Endothelial cell of umbilical vein (primary cell): ENCODE measurements around the gene IRS1. TPM values are rescaled to one million over a fixed set of nuclear protein-coding genes. Genes with fewer than 3 reads are reported as not detected.
A peak's percentile ranks its signal among the peaks of the same experiment; 100 is the strongest.
"Not testable (repeated sequence)": the region's sequence is repeated elsewhere in the genome, so short reads cannot be mapped to it uniquely, and the experiment has no call there.

Experiments
- BruUV-seq: library from RNA; stranded (reverse); fragments of 400-500 nt; replicated peaks from 2 replicates; lab custom pipeline; 2021; lab: Mats Ljungman, UMichigan
- CTCF ChIA-PET: fragments of 300-600, 350-600 bp; sonication (Branson Sonifier 250); formaldehyde crosslinking; loops from one replicate; lab custom pipeline; 2021; ENCODE audit warnings: antibody characterized with exemption, inconsistent platforms; lab: Charles Lee
- POLR2A ChIA-PET: fragments of 300-600, 350-600 bp; sonication (Branson Sonifier 250); formaldehyde crosslinking; loops from one replicate; lab custom pipeline; 2021; ENCODE audit warnings: antibody characterized with exemption, inconsistent platforms; lab: Charles Lee
- DNase-seq: peaks from one replicate; pipeline ENCODE4 v3.0.0-alpha.2; 2011; ENCODE audit warnings: low read depth, low spot score
- FAIRE-seq: peaks from 2 replicates; lab custom pipeline; 2011; peaks lifted over from hg19 to GRCh38; lab: Jason Lieb, UNC
- H2AFZ ChIP-seq: 2 replicates; pipeline ENCODE4 v1.6.0; 2012; ENCODE audit warnings: low read depth, low read length, control low read depth, inconsistent platforms
- H3K27ac ChIP-seq: 2 replicates; pipeline ENCODE4 v1.5.1; 2011; ENCODE audit warnings: low read depth, mild to moderate bottlenecking, control low read depth, low read length, moderate library complexity; ENCODE audit not compliant: insufficient read depth
- H3K27me3 ChIP-seq, 2 experiments: 2 replicates each; pipeline versions ENCODE4 v1.6.0 to v1.6.1; 2011; ENCODE audit warnings: low read length in 2 of 2, mixed read lengths in 1 of 2; ENCODE audit not compliant: control insufficient read depth in 2 of 2, insufficient read depth in 2 of 2
- H3K36me3 ChIP-seq, 2 experiments: 2 replicates in 1 of 2; 3 replicates in 1 of 2; pipeline ENCODE4 v1.5.1; 2011; ENCODE audit warnings: low read length in 2 of 2, mild to moderate bottlenecking in 1 of 2, moderate library complexity in 1 of 2; ENCODE audit not compliant: control insufficient read depth in 2 of 2, insufficient read depth in 2 of 2; ENCODE audit errors: extremely low read depth in 1 of 2
- H3K4me1 ChIP-seq: 3 replicates; pipeline ENCODE4 v1.5.1; 2011; ENCODE audit warnings: mild to moderate bottlenecking, low read length; ENCODE audit not compliant: control insufficient read depth, insufficient read depth; ENCODE audit errors: extremely low read depth
- H3K4me2 ChIP-seq: 2 replicates; pipeline ENCODE4 v1.6.1; 2011; ENCODE audit warnings: low read length, control low read depth, mixed read lengths; ENCODE audit not compliant: insufficient read depth
- H3K4me3 ChIP-seq, 3 experiments: fragments of 200-600 bp in 1 of 3; sonication (generic), shearing (Covaris generic) in 1 of 3; replicated peaks in 1 of 3; 2 replicates each; pipeline ENCODE4 v1.5.1; 2011 to 2016; ENCODE audit warnings: control low read depth in 3 of 3, low read length in 3 of 3, mild to moderate bottlenecking in 2 of 3, inconsistent platforms in 1 of 3, low read depth in 1 of 3, moderate library complexity in 1 of 3; ENCODE audit not compliant: insufficient read depth in 1 of 3
- H3K79me2 ChIP-seq: 2 replicates; pipeline ENCODE4 v1.6.0; 2012; ENCODE audit warnings: low read length, inconsistent platforms; ENCODE audit not compliant: control insufficient read depth, insufficient read depth
- H3K9ac ChIP-seq: replicated peaks from 2 replicates; pipeline ENCODE3; 2011; ENCODE audit warnings: low read length, control low read depth; ENCODE audit not compliant: insufficient read depth; ENCODE audit errors: extremely low read depth
- H3K9me1 ChIP-seq: replicated peaks from 3 replicates; pipeline ENCODE4 v1.6.0; 2011; ENCODE audit warnings: mild to moderate bottlenecking, low read length; ENCODE audit not compliant: control insufficient read depth, insufficient read depth; ENCODE audit errors: extremely low read depth
- H3K9me3 ChIP-seq: replicated peaks from 2 replicates; pipeline ENCODE4 v1.5.1; 2012; ENCODE audit warnings: low read length, inconsistent platforms; ENCODE audit not compliant: control insufficient read depth, insufficient read depth
- H4K20me1 ChIP-seq: replicated peaks from 2 replicates; pipeline ENCODE3; 2011; ENCODE audit warnings: mild to moderate bottlenecking, low read length; ENCODE audit not compliant: control insufficient read depth, insufficient read depth; ENCODE audit errors: extremely low read depth
- CTCF ChIP-seq, 2 donors: IDR thresholded peaks; 1 replicate in 1 of 2; 2 replicates in 1 of 2; pipeline ENCODE4 v1.5.1; 2011; ENCODE audit warnings: low read length in 2 of 2, mild to moderate bottlenecking in 2 of 2, moderate library complexity in 2 of 2, control low read depth in 1 of 2, inconsistent platforms in 1 of 2, low read depth in 1 of 2; ENCODE audit not compliant: insufficient read depth in 1 of 2; ENCODE audit errors: extremely low read depth in 1 of 2
- EZH2 ChIP-seq: IDR thresholded peaks from 2 replicates; pipeline ENCODE4 v1.6.1; 2012; ENCODE audit warnings: borderline replicate concordance, low read depth, mild to moderate bottlenecking, moderate library complexity, low read length, inconsistent platforms; ENCODE audit not compliant: severe bottlenecking
- FOS ChIP-seq: IDR thresholded peaks from 2 replicates; pipeline ENCODE4 v1.6.1; 2011; ENCODE audit warnings: mild to moderate bottlenecking, low read length, moderate library complexity, borderline replicate concordance; ENCODE audit not compliant: insufficient read depth
- GATA2 ChIP-seq: IDR thresholded peaks from 2 replicates; pipeline ENCODE4 v1.7.0; 2011; ENCODE audit warnings: low read depth, mild to moderate bottlenecking, moderate library complexity, mixed read lengths, low read length; ENCODE audit not compliant: insufficient read length, insufficient read depth
- JUN ChIP-seq: IDR thresholded peaks from 2 replicates; pipeline ENCODE4 v1.6.1; 2011; ENCODE audit warnings: borderline replicate concordance, low read depth; ENCODE audit not compliant: insufficient read length, insufficient read depth
- MAX ChIP-seq: IDR thresholded peaks from 2 replicates; pipeline ENCODE4 v1.6.1; 2011; ENCODE audit not compliant: insufficient read depth, insufficient read length
- MYC ChIP-seq: IDR thresholded peaks from one replicate; pipeline ENCODE4 v1.6.1; 2011; ENCODE audit warnings: mild to moderate bottlenecking, low read depth, low read length
- POLR2A ChIP-seq: IDR thresholded peaks from 2 replicates; pipeline ENCODE4 v1.6.1; 2012; ENCODE audit warnings: low read depth, mild to moderate bottlenecking, control low read depth, low read length
- POLR2AphosphoS5 ChIP-seq: IDR thresholded peaks from 2 replicates; pipeline ENCODE4 v1.6.1; 2012; ENCODE audit warnings: low read depth, mild to moderate bottlenecking, control low read depth, low read length, moderate library complexity; ENCODE audit not compliant: insufficient read depth
- dilution Hi-C: fragments of 300-500 bp; cut with MboI; formaldehyde crosslinking; loops from one replicate; pipeline ENCODE4 v1.15.0; 2019; ENCODE audit warnings: low sequenced_read_pairs; ENCODE audit not compliant: extremely low pct_ligation_motif_present
- intact Hi-C: fragments of 100-400 bp; cut with micrococcal nuclease; formaldehyde crosslinking; loops from one replicate; pipeline ENCODE4 v1.10.0; 2022
- polyA plus RNA-seq, 4 experiments: library from polyadenylated mRNA; depleted of rRNA in 3 of 4; stranded (reverse) in 3 of 4; unstranded in 1 of 4; fragments of >200 nt; gene quantifications; 2 replicates each; pipeline versions ENCODE4 v1.2.1 to v1.2.3, GENCODE V29; 2011 to 2012; ENCODE audit warnings: missing spikeins in 1 of 4
- total RNA-seq: library from RNA; stranded (reverse); gene quantifications from 2 replicates; pipeline ENCODE4 v1.2.3, GENCODE V29; 2021

The IRS1 gene
- total and polyA plus RNA-seq, 2 donors (not counting 3 experiments of a cell fraction or from before 2014, with no cell fraction given), result 0.10 to 0.11 TPM

- POLR2A ChIA-PET, result interaction anchor here (0.6 kb wide), 1 partner anchor 1170 kb away, joined by 3 read pairs; no protein-coding TSS in a partner anchor
These were observed 35.8 kb upstream of the IRS1 start for GRCh38 chr2:226835420-226835795.

GRCh38 chr2:226834880-226835279 is 35.3 kb upstream of the IRS1 start:
- H3K27me3 ChIP-seq, H3K9me3 ChIP-seq, DNase-seq, FAIRE-seq, H3K9me1 ChIP-seq, H2AFZ ChIP-seq, H4K20me1 ChIP-seq, H3K9ac ChIP-seq, dilution Hi-C loops, H3K36me3 ChIP-seq, POLR2A ChIA-PET, H3K27ac ChIP-seq, H3K79me2 ChIP-seq, BruUV-seq: not testable (repeated sequence)
- Histone ChIP-seq H3K4me2 (peak overlapping the region; percentile 75), H3K4me1 (peaks cover 16% of the 10 kb centered on the region), H3K4me3 (peak overlapping the region in 1 of 3 experiments; percentile 45)
- intact Hi-C loops, result loop anchor here (5.0 kb wide), 2 partner anchors 183 to 982 kb away; no protein-coding TSS in a partner anchor
- CTCF ChIA-PET, result interaction anchor here (0.7 to 1.6 kb wide), 3 partner anchors 10 to 189 kb away, joined by 3 to 12 read pairs (median 5); no protein-coding TSS in a partner anchor

More at GRCh38 chr2:226835420-226835795, 35.8 kb upstream of the IRS1 start:
- CTCF ChIA-PET, result interaction anchor here (0.7 to 1.6 kb wide), 6 partner anchors 11 to 1170 kb away, joined by 3 to 12 read pairs (median 4); no protein-coding TSS in a partner anchor
- Histone ChIP-seq H2AFZ (peak overlapping the region; percentile 86), H3K27me3 (no peaks in the 10 kb centered on the region), H3K4me2 (peak overlapping the region; percentile 75), H3K79me2 (peaks cover 2% of the 10 kb centered on the region), H3K4me3 (peak overlapping the region; percentile 8 to 84 (median 45)), H4K20me1 (no peaks in the 10 kb centered on the region), H3K9me1 (no peaks in the 10 kb centered on the region), H3K4me1 (peaks cover 16% of the 10 kb centered on the region), H3K27ac (peak overlapping the region; percentile 38), H3K9me3 (no peaks in the 10 kb centered on the region), H3K9ac (peak overlapping the region; percentile 31), H3K36me3 (no peaks in the 10 kb centered on the region)
- dilution Hi-C loops, result no loop called here
- TSS peak; percentile 38 for BruUV-seq
- DNase-seq (no peak), FAIRE-seq (no peak)
- TF ChIP-seq GATA2 (no peak), POLR2A (no peak), MYC (no peak), CTCF (IDR thresholded peaks at IDR 0.05; ENCODE audit: extremely low read depth in 1 of 2, insufficient read depth in 1 of 2, low read depth in 1 of 2, low read length in 2 of 2) (no peak), JUN (no peak), EZH2 (no peak), MAX (no peak), POLR2AphosphoS5 (no peak), FOS (no peak)
- intact Hi-C loops, result loop anchor here (5.0 kb wide), 2 partner anchors 183 to 982 kb away; no protein-coding TSS in a partner anchor
